HL-60 (cell line): ENCODE results near the gene SLC35E4.

Experiments
- POLR2AphosphoS5 ChIP-seq: IDR thresholded peaks from 2 replicates; pipeline ENCODE4 v1.6.1; 2012; ENCODE audit warnings: low read depth
- TF ChIP-seq, protein P1 (sequence below): IDR thresholded peaks from one replicate; pipeline ENCODE4 v1.5.1; 2011; ENCODE audit warnings: low read length, control low read depth, inconsistent platforms; ENCODE audit not compliant: insufficient read depth

DNA sequence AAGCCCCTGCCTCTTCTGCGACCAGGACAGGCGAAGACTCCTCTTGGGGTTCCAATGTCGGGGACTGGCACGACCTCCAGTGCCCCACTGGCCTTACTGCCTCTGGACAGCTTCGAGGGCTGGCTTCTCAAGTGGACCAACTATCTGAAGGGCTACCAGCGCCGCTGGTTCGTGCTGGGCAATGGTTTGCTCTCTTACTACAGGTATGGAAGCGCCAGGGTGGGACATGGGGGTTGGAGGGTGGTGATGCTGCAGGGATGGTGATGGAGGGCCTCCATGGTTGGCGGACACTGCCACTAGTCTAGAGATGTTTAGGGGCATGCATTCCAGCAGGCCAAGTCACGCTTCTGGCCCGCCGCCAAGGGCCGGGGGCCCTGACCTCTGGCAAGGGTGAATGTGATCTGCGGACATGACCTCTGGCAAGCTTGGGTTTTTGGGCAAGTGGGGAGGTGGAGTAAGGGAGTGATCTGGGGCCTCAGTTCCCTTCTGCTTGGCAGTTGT is 59.8 kb downstream of the SLC35E4 start:
- TF ChIP-seq, protein P1, sequence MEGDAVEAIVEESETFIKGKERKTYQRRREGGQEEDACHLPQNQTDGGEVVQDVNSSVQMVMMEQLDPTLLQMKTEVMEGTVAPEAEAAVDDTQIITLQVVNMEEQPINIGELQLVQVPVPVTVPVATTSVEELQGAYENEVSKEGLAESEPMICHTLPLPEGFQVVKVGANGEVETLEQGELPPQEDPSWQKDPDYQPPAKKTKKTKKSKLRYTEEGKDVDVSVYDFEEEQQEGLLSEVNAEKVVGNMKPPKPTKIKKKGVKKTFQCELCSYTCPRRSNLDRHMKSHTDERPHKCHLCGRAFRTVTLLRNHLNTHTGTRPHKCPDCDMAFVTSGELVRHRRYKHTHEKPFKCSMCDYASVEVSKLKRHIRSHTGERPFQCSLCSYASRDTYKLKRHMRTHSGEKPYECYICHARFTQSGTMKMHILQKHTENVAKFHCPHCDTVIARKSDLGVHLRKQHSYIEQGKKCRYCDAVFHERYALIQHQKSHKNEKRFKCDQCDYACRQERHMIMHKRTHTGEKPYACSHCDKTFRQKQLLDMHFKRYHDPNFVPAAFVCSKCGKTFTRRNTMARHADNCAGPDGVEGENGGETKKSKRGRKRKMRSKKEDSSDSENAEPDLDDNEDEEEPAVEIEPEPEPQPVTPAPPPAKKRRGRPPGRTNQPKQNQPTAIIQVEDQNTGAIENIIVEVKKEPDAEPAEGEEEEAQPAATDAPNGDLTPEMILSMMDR: no peak
- TF ChIP-seq POLR2AphosphoS5: no peak
